Activated T-cell treated with anti-CD3 and anti-CD28 coated beads, Interleukin-2, amount 50 U/mL, for 4 hours (primary cell): ENCODE data around the gene TRIM63. TPM values are rescaled to one million over a fixed set of nuclear protein-coding genes. Genes with fewer than 3 reads are reported as not detected.
"Not testable (repeated sequence)": the region's sequence is repeated elsewhere in the genome, so short reads cannot be mapped to it uniquely, and the experiment has no call there.

Source experiments
- ATAC-seq, 2 donors: fragments of 200-7000 bp; cut with Tn5 transposase; one replicate each; pipeline ENCODE4 v1.10.0; 2021
- DNase-seq: peaks from one replicate; pipeline ENCODE4 v3.0.0-alpha.2; 2020
- H3K27me3 Mint-ChIP-seq: one replicate; pipeline ENCODE4 v1.8.0; 2021; ENCODE audit warnings: low read depth, mixed read lengths
- H3K36me3 Mint-ChIP-seq: one replicate; pipeline ENCODE4 v1.8.0; 2022; ENCODE audit warnings: mixed read lengths; ENCODE audit not compliant: insufficient read depth
- H3K4me1 Mint-ChIP-seq: one replicate; pipeline ENCODE4 v1.8.0; 2021; ENCODE audit warnings: low read depth, mixed read lengths
- H3K4me3 Mint-ChIP-seq: one replicate; pipeline ENCODE4 v1.8.0; 2021; ENCODE audit warnings: mild to moderate bottlenecking, moderate library complexity, mixed read lengths
- H3K9me3 Mint-ChIP-seq: one replicate; pipeline ENCODE4 v1.8.0; 2021; ENCODE audit warnings: mixed read lengths
- total RNA-seq, 3 donors: library from RNA; stranded (reverse); gene quantifications; one replicate each; pipeline ENCODE4 v1.2.1, GENCODE V29; 2021

The TRIM63 gene
- total RNA-seq, 3 donors from 2014 or later, result not detected

DNA sequence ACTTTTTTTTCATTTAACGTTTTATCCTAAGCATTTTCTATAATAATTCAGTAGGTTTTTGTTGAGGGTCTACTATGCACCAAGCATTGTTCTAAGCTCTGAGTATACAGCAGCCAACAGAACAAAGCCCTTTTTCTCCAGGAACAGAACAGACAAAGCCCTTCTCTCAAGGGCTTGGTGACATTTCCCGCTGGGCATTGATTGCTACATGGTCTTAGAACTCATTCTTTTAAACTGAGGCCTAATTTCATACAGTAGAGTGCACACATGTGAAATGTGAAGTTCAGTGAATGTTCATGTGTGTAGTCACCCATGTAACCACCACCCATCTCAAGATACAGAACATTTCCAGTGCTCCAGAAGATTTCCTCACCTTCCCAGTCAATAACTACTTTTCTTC is 29.0 kb upstream of the TRIM63 start:
- Mint-ChIP-seq H3K36me3 (no peaks in the 10 kb centered on the region), H3K4me1 (no peaks in the 10 kb centered on the region), H3K4me3 (no peak overlapping the region), H3K9me3 (no peaks in the 10 kb centered on the region), H3K27me3 (peaks cover 19% of the 10 kb centered on the region)
- ATAC-seq (no peak), DNase-seq (no peak)

DNA sequence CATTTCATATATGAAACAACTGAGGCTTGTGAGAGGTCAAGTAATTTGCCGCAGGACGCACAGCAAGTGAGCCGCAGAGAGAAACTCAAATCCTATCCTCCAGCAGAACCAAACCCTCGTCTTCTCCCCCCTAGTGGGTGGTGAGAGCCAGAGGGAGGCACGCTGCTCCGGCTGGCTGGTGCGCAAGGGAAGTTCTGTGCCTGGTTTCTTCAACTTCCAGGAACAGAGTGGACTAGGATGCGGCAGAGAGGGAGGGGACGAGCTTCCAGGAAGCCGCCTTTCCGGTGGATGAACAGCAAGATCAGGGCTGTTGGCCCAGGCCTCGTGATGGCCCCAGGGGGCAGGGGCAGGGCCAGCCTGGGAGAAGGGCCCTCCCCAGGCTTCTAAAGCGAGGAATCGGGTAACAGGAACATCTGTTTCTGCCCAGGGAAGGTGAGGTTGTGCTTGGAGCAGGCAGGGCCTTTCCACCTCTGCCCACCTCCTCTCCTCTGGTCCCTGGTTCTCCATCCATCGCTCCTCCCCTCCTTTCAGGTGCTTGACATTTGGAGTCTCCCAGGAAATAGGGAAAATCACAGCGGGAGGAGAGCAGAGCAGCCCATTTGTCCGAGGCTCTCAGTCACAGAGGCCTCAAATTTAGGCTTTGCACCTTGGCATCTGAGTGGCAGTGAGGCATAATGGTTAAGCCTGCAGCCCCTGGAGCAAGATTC is 27.4 kb upstream of the TRIM63 start:
- H3K36me3 Mint-ChIP-seq, result no peaks in the 10 kb centered on the region
- ATAC-seq (no peak), DNase-seq (no peak)
- no peaks in the 10 kb centered on the region for H3K4me1 Mint-ChIP-seq
- no peak overlapping the region for H3K4me3 Mint-ChIP-seq
- H3K27me3 Mint-ChIP-seq, result peaks cover 29% of the 10 kb centered on the region
- no peaks in the 10 kb centered on the region for H3K9me3 Mint-ChIP-seq

DNA sequence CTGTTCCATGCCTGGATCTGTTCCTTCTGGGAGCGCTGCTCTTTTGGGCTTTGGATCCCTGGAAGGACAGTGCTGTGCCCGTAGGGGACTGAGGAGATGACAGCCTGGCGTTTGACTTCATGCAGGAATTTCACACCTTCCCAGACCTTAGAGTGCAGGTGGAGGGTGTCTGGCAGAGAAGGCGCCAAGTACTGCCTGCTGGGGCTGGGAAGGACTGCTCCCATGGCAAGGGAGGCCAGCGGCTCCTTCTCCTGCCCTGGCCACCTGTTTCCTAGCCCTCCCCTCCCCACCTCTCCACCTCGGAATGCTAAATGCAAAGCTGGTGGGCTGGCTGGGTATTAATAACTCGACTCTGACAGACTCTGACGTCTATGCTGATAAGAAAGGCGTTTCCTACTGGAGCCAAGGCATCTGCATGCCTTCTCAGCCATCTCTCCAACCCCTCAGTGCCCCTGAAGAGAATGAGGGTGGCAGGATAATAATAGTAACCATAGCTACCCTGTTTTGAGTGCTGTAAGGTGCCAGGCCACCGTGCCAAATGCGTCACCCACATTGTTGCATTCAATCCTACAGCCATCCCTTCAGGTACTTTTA is 26.7 kb upstream of the TRIM63 start:
- H3K4me3 Mint-ChIP-seq, result no peak overlapping the region
- no peaks in the 10 kb centered on the region for H3K9me3 Mint-ChIP-seq
- H3K4me1 Mint-ChIP-seq, result no peaks in the 10 kb centered on the region
- H3K36me3 Mint-ChIP-seq, result no peaks in the 10 kb centered on the region
- no peak for DNase-seq
- peaks cover 31% of the 10 kb centered on the region for H3K27me3 Mint-ChIP-seq
- no peak for ATAC-seq

DNA sequence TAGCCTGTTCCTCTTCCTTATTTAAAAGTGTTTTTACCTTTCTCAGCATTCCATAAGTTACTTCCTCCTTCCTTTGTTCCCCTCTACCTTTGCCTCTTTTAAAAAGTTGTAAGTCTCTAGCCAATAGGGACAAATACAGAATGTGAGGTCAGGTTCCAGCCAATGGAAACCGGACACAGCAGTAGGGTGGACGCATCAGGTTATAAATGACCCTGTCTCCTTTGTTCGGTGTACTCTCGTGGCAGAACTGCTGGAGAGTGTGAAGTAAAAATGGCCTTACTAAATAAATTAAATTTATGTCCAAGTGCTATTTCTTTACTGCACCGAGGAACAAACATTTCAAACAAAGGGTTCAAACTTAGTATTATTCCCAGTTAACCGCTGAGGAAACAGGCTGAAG is 26.1 kb upstream of the TRIM63 start:
- ATAC-seq, H3K4me1 Mint-ChIP-seq, H3K4me3 Mint-ChIP-seq: not testable (repeated sequence)

DNA sequence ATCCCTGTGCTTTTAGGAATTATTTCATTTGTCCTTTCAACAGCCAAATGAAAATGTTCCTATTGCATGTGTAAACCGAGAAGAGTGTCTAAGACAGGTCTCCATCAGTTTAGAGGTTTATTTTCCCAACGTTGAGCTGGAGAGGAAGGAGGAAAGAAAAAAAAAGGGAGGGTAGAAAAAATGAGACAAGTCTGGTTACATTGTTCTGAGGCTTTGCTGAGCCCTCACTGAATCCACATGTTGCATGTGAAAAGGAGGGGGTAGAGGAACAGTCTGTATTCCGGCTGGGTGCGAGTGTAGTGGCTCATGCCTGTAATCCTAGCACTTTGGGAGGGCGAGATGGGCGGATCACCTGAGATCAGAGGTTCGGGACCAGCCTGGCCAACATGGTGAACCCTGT is 25.0 kb upstream of the TRIM63 start:
- Mint-ChIP-seq H3K36me3 (no peaks in the 10 kb centered on the region), H3K27me3 (peaks cover 34% of the 10 kb centered on the region), H3K4me3 (no peak overlapping the region), H3K9me3 (no peaks in the 10 kb centered on the region), H3K4me1 (no peaks in the 10 kb centered on the region)
- ATAC-seq (no peak), DNase-seq (no peak)

More for the DNA sequence above, 26.1 kb upstream of the TRIM63 start:
- H3K27me3 Mint-ChIP-seq, result peaks cover 31% of the 10 kb centered on the region
- not testable (repeated sequence) for H3K36me3 Mint-ChIP-seq, DNase-seq, H3K9me3 Mint-ChIP-seq

DNA sequence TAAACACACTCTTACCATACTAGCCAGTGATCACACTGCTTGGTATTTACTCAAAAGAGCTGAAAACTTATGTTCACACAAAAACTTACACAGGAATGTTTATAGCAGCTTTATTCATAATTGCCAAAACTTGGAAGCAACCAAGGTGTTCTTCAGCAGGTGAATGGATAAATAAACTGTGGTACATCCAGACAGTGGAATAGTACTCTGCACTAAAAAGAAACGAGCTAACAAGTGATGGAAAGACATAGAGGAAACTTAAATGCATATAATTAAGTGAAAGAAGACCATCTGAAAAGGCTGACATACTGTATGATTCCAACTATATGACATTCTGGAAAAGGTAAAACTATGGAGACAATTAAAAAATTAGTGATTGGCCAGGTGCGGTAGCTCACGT is 23.5 kb upstream of the TRIM63 start:
- DNase-seq (no peak), ATAC-seq (no peak)
- H3K4me1 Mint-ChIP-seq, result no peaks in the 10 kb centered on the region
- H3K27me3 Mint-ChIP-seq, result peaks cover 38% of the 10 kb centered on the region
- H3K9me3 Mint-ChIP-seq, result no peaks in the 10 kb centered on the region
- no peaks in the 10 kb centered on the region for H3K36me3 Mint-ChIP-seq
- H3K4me3 Mint-ChIP-seq, result no peak overlapping the region

DNA sequence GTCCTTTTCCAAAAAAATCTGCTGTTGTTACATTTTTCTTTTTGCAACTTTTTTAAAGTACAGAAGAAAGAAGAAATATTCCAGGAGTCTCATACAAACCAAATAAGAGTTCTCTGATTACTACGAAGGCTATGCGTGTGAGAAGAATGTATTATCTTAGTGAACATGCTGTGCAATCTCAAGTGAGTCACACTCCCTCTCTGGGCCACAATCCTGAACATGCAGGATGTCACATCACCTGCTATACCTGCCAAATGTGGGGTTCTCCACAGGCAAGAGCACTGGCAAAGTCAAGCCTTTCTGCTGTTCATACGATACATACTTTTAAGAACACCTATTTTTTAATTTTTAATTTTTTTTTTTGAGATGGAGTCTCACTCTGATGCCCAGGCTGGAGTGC is 21.7 kb upstream of the TRIM63 start:
- Mint-ChIP-seq H3K9me3 (no peaks in the 10 kb centered on the region), H3K4me3 (no peak overlapping the region), H3K27me3 (peaks cover 50% of the 10 kb centered on the region), H3K4me1 (no peaks in the 10 kb centered on the region), H3K36me3 (no peaks in the 10 kb centered on the region)
- ATAC-seq (no peak), DNase-seq (no peak)

DNA sequence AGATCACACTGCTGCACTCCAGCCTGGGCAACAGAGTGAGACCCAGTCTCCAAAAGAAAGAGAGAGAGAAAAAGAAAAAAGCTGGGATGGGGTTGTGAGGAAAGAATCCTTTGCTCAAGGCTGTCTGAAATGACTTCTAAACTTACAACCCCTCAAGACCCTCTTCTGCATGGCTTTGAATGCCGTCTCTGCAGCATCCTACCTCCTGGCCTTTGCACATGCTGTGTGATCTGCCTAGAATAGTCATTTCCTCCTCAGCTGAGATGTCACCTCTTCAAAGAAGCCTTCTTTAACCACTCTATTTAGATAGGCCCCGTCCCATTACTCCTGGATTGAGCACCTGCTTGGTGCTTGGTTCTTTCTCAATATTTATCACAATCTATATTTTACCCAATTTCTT is 17.4 kb upstream of the TRIM63 start:
- H3K36me3 Mint-ChIP-seq, result no peaks in the 10 kb centered on the region
- peaks cover 26% of the 10 kb centered on the region for H3K27me3 Mint-ChIP-seq
- no peaks in the 10 kb centered on the region for H3K4me1 Mint-ChIP-seq
- DNase-seq, result no peak
- H3K4me3 Mint-ChIP-seq, result no peak overlapping the region
- no peaks in the 10 kb centered on the region for H3K9me3 Mint-ChIP-seq
- ATAC-seq, result no peak

DNA sequence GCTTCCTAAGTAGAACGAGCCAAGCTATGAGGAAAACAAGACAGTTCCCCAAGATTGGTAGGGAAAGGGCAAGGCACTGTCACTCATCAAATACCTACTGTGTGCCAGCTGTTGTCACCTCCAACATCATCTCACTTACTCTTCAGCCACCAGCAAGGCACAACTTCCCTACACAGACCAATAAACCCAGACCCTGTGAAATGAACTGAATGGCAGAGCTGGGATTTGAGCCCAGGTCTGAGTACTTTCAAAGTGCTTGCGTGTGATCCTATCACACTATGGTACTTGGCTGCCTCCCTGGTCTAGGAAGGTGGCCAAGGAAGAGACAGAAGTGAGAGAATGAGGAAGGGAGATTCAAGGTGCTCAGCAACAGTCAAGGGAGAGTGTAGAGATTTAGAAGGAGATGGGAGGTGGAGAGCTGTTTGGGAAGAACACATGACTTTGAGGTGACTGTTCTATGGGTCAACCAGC is 16.7 kb upstream of the TRIM63 start:
- Mint-ChIP-seq H3K4me1 (no peaks in the 10 kb centered on the region), H3K4me3 (no peak overlapping the region), H3K36me3 (no peaks in the 10 kb centered on the region), H3K27me3 (peaks cover 23% of the 10 kb centered on the region), H3K9me3 (no peaks in the 10 kb centered on the region)
- no peak for DNase-seq
- ATAC-seq, result no peak

DNA sequence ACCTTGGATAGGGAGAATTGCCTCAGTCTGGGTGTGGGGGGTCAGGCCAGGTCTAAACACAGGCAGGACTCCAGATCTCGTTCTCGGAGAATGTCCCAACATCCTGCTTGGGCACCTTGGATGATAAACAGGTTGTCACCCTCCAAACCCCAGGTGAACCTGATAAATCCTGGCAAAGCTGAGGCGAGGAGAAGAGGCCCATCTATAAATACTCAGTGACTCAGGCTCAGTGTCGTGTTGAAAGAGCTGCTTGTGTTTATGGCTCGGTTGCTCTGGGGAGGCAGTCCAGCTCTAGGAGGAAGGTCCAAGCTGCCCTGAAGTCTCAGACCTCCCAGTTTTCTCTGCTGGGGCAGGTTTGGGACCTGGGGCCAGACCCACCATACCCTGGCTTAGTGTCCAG is 15.8 kb upstream of the TRIM63 start:
- Mint-ChIP-seq H3K4me1 (no peaks in the 10 kb centered on the region), H3K36me3 (no peaks in the 10 kb centered on the region), H3K9me3 (no peaks in the 10 kb centered on the region), H3K4me3 (no peak overlapping the region), H3K27me3 (peaks cover 21% of the 10 kb centered on the region)
- ATAC-seq, result no peak
- no peak for DNase-seq

DNA sequence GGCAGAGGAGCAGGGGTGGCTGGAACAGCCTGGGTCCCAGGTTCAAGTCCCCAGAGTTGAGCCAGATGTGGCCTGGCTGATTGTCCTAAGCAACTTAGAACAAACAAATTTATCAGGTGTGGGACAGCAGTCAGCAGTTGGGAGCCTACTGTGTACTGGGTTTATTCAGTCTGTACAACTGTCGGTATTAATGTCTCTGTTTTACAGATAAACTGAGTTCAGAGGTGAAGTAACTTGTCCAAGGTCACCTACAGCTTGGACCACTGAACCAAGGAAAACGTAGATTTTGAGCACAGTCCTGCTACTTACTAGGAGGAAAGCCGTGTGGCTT is 14.6 kb upstream of the TRIM63 start:
- H3K36me3 Mint-ChIP-seq, result no peaks in the 10 kb centered on the region
- no peak for DNase-seq
- H3K4me3 Mint-ChIP-seq, result no peak overlapping the region
- no peak for ATAC-seq
- no peaks in the 10 kb centered on the region for H3K4me1 Mint-ChIP-seq
- peaks cover 22% of the 10 kb centered on the region for H3K27me3 Mint-ChIP-seq
- no peaks in the 10 kb centered on the region for H3K9me3 Mint-ChIP-seq

DNA sequence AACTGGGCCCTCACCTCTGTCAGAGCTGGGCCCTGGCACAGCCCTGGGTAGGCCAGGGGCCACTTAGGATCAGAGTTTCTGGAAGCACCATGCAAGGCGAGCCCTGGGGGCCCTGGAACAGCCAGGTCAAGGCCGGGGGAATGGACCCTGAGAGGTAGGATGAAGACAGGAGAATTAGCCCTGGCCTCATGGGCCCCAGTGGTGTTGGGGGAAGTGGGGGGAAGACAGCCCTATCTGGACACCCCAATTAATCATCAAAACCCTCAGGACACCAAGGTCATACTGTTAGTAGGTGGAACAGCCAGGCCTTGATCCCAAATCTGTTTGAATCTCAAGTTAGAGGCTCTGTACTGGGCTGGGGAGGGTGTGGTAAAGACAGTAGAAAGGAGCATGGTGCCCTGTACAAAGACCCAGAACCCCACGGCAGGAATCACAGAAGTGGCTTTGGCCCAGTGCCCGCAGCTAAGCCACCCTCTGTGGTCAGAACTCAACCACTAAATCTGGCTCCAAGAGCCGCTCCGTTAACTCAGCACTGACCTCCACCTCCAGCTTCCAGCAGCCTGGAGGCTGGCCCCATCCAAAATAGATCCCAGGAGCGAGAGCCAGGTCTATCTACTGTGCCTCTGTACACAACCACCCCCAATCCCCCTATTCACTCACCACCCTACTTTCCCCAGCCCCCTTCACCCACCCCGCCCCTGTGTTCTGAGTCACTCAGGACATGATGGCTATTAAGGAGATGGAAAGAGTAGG is 14.0 kb upstream of the TRIM63 start:
- ATAC-seq (no peak), DNase-seq (no peak)
- no peaks in the 10 kb centered on the region for H3K4me1 Mint-ChIP-seq
- peaks cover 25% of the 10 kb centered on the region for H3K27me3 Mint-ChIP-seq
- no peaks in the 10 kb centered on the region for H3K9me3 Mint-ChIP-seq
- H3K36me3 Mint-ChIP-seq, result no peaks in the 10 kb centered on the region
- H3K4me3 Mint-ChIP-seq, result no peak overlapping the region

DNA sequence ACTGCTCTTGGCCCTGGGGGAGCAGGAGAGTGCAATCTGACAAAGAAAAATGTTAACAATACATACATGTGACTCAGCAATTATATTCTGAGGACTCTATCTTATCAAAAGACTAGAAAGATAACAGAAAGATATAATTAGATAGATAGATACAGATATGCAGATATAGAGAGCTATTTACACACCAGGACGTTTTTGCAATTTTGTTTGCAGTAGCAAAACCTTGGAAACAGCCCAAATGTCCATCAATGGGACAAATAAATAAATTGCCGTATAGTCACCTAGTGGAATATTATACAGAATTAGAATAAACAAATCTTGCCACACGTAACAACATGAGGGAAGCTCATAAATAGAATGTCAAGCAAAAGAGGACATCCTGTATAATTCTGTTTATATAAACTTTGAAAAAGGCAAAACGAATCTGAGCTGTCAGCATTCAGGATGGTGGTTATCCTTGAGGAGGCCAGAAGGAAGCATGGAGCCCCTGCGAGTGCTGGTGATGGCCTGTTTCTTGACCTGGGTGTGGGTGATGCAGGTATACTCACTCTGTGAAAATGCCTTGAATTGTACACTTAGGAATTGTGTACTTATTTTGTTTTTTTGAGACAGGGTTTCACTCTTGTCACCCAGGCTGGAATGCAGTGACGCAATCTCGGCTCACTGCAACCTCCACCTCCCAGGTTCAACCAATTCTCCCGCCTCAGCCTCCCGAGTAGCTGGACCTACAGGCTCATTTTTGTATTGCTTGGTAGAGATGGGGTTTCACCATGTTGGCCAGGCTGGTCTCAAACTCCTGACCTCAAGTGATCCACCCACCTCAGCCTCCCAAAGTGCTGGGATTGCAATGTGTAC is 12.8 kb upstream of the TRIM63 start:
- Mint-ChIP-seq H3K4me1 (peaks cover 9% of the 10 kb centered on the region), H3K9me3 (no peaks in the 10 kb centered on the region), H3K4me3 (no peak overlapping the region), H3K27me3 (peaks cover 19% of the 10 kb centered on the region), H3K36me3 (no peaks in the 10 kb centered on the region)
- DNase-seq (no peak), ATAC-seq (no peak)

DNA sequence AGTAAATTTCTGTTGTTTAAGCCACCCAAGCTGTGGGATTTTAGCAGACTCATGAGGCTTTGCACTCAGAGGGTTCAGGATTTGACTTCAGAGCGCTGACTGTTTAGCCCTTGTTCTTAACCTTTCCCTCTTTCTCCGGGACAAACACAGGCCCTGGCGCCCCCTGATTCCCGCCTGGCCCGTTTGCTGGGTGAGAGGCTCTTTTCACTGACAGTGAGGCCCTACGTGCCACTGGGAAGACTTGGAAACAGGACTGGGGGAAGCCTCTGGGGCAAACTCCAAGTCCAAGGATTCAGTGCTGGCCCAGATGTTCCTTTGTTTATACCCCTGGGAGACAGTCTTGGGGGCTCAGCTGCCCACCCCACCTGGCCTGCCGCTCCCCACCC is 11.7 kb upstream of the TRIM63 start:
- H3K4me1 Mint-ChIP-seq, result peaks cover 10% of the 10 kb centered on the region
- no peaks in the 10 kb centered on the region for H3K9me3 Mint-ChIP-seq
- no peak overlapping the region for H3K4me3 Mint-ChIP-seq
- no peak for ATAC-seq
- H3K36me3 Mint-ChIP-seq, result no peaks in the 10 kb centered on the region
- no peak for DNase-seq
- H3K27me3 Mint-ChIP-seq, result peaks cover 15% of the 10 kb centered on the region
